NOMO-1 (cell line): ENCODE measurements around the gene KLHL29.

Source experiments
- DNase-seq, 2 experiments: peaks; one replicate each; lab custom pipeline; 2025; ENCODE audit not compliant: unreplicated experiment in 2 of 2; lab: John Stamatoyannopoulos, UW

Gene KLHL29

DNA sequence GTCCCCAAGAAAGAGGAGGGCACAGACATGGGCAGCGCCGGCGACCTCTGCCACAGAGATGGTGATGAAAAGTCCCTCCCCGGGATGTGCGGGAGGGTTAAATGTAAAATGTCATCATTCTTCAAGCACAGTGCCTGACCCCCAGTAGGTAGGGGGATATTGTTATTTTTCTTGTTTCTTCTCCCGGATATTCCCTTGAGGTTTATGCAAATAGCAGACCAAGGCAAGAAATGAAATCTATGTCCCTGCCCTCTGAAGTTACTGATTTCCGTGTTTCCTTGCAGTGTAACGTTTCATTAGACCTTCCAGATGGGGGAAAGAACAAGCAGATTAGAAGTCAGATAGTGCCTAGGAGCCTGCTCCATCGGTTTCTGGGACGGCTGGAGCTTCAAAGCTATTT is 158.3 kb downstream of the KLHL29 start:
- no peak for DNase-seq

DNA sequence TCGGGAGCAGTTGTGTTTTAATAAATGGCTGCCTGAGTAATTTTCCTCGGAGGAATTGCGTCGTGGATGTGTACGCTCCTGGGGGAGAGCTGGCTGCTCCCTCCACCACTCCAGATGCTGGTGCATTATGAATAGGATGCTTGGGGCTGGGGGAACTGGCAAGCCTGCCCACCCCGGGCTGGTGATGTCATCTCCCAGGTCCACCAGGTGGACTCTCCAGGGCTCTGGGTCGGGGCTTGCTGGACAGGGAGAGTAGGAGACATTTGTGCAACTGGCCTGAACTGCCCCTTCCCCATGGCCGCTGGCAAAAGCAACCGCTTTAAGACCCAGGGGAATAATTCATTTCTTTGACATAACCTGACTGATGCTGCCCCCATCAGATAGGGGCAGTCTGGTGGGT is 158.7 kb downstream of the KLHL29 start:
- no peak for DNase-seq

DNA sequence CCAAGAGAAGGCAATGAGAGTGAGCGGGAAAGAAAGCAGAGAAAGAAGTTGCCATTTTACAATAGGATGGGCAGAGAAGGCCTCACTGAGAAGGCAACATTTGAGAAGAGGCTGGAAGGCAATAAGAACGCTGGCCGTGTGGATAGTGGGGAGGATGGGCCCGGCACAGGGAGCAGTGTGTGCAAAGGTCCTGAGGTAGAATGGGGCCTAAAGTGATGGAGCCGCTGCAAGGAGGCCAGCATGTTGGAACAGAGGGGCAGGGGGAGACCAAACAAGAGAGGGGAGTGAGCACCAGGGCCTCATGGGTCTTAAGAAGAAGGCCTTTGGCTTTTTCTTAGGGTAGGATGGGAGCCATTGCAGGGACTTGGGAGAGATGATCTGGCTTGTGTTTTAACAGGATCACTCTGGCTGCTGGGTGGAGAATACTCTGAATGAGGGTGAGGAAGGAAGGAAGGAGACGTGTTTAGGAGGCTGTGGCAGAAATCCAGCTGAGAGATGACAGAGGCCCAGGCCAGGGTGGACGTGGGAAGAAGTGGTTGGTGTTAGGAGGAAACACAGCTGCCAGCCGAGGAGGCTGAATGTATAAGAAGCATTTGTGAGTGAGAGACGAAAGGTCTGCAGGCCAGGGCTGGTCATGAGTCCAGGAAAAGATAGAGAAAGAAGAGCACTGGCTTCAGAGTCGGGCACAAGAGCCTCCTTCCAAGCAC is 159.8 kb downstream of the KLHL29 start:
- DNase-seq, result no peak

DNA sequence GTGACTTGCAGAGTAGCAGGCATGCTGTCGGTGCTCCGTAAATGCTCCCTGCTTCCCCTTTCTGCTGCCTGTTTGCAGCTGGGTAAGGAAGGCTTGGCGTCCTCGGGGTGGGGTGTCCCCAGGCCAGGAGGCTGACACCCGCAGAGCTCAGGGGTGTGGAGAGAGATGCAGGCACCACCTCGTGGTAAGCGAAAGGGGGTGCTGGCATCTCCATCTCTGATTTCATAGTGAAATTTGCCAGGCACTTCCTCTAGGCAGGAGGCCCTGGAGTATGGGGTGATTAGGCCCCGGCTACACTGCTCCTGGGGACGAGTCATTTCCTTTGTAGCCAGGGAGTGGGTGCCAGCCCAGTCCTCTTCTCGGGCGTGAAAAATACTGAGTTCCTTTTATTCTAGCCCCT is 160.4 kb downstream of the KLHL29 start:
- DNase-seq, result no peak

- no peak for DNase-seq
Measured at GRCh38 chr2:23545811-23546210, 160.8 kb downstream of the KLHL29 start.

DNA sequence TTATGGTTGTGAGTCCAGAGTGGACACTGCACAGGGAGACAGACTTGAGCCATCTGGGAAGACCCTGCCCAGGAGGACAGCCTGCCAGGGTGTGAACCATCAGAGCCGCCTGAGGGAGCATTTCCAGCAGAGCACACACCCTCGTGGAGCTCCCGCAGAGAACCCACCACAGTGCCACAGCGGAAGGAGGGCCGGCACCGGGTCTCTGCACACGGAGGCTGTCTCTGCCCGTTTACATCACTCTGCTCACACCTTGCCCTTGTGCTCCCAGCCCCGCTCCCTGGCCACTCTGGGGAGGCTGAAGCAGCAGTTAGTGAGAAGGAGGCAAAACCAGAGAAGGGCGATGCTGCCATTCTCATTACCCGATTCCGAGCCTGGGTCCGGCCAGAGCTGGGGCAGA is 161.9 kb downstream of the KLHL29 start:
- no peak for DNase-seq

DNA sequence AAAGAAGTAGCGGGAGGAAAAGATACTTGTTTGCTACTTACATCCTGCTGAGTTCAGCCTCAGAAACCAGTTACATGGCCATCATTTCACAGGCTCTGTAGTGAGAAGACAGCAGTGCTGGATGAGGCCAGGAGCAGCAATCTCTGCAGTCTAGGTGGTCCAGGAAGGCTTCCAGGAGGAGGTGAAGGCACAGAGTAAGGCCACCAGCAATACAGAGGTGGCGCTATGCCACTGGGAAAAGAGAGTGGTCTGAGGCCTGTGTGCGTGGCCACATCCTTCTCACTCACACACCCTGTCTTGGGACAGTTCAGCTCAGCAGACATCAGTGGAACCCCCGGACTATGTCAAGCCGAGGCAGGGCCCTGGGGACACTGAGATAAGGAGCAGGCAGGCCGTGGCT is 162.7 kb downstream of the KLHL29 start:
- no peak for DNase-seq

- DNase-seq, result no peak
Measured at GRCh38 chr2:23548143-23548769, 163.3 kb downstream of the KLHL29 start.

GRCh38 chr2:23549051-23549450 is 164.1 kb downstream of the KLHL29 start:
- DNase-seq, result no peak

- DNase-seq, result no peak
Measured at GRCh38 chr2:23549821-23550530, 165.0 kb downstream of the KLHL29 start.

- no peak for DNase-seq
Measured at GRCh38 chr2:23550553-23550952, 165.6 kb downstream of the KLHL29 start.

DNA sequence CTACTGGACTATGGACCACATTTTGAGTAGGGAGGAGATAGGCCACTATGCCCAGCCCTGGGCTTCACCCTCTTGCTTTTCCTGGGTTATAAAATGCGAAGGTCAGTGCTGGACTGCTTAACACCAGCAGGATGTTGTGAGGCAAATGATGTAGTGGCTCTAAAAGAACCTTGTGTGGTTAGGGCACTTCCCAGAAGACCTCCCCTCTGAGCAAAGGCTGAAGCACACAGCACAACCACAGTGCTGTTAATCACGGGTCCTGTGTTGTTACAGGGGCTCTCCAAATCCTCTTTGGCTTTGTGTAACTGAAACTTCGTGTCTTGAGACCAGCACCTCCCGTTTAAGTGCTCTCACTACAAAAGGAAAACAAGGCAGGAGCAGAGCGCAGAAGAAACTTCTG is 166.9 kb downstream of the KLHL29 start:
- no peak for DNase-seq

DNA sequence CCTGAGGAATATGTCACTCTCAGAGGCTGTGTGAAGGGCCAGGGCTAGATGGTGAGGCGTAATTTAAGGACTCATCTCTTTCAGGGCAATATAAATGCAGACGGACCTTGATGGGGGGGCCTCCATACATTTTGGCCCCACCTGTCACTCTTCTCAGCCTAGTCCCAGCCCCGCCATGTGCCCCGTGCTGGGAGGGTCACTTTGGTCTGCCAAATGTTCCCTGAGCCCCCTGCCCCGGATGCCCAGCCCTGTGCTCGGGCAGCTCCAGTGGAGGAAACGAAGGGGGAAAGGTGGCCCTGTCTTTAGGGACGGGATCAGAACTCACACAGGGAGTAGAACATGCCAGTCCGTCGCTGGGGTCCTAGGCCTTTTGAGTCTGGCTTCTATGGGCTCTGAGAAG is 168.6 kb downstream of the KLHL29 start:
- DNase-seq, result no peak

DNA sequence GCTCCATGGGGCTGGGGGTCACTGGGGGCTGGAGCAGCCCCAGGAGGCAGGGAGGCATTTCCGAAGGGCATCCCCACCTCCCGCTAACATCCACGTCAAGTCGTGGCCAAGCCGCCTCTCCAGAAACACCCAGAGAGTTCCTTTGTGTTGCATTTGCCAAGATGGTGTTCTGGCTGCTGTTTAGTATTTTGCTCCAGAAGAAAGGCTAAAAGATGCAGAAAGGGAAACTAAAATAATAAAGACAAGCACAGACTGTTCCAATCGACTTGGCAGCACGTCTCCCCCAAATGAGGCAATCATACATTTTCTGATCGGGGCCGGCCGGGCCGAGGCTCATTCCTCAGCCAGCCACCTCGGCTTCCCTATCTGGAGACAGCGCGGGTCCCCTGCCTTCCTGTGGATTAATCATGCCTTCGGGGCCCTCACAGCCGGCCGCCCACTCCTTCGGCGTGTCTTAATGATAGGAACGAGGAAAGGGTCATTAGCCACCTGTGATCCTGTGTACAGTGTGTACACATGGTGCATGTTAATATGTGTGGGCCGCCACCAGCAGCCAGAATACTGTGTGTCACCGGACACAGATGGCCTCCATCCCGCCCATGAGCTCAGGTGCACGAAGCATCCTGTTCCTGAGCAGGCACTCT is 169.2 kb downstream of the KLHL29 start:
- no peak for DNase-seq

DNA sequence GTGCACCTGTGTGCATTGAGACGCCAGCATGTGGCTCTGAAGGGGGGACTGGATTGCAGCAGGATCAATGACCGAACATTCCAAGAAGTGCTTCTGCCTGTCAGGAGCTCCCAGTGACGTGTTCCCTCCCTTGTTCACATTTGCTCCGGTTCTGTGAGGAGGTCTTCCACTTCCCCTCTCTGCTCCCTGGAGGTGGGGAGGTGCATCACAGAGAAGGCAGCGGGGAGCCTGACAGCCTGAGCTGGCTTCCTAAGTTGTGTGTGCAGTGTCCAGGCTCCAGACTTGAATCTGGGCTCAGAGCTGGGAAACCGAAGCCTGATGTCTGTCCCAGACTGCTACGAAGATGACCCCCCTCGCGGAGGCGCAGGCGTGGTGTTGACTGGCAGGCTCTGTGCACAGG is 171.0 kb downstream of the KLHL29 start:
- no peak for DNase-seq

GRCh38 chr2:23556929-23557328 is 171.9 kb downstream of the KLHL29 start:
- DNase-seq, result no peak

DNA sequence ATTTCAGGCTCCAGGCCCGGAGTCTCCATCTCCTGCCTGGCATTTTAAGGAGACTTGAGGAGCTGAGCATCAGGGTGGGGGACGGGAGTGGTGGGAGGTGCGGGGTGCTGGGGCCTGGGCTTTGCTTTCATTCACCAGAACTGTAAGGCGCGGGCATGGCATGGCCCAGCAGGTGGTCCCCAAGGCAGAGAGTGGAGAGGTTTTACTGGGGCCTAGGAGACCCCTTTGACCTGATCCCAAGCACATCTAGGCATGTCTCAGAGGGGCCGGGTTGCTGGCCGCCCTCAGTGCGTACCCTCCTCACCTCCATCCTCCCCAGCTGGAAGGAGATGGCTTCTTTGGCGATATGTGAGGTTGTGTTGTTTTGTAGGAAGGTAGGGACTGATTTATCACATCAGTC is 172.5 kb downstream of the KLHL29 start:
- no peak for DNase-seq

GRCh38 chr2:23559561-23560239 is 174.7 kb downstream of the KLHL29 start:
- no peak for DNase-seq

- no peak for DNase-seq
Measured at GRCh38 chr2:23561088-23561487, 176.1 kb downstream of the KLHL29 start.

GRCh38 chr2:23561544-23561943 is 176.6 kb downstream of the KLHL29 start:
- DNase-seq, result no peak

GRCh38 chr2:23562143-23562542 is 177.2 kb downstream of the KLHL29 start:
- DNase-seq, result no peak
